ENCODE data around the gene ACTG1. TPM values are rescaled to one million over a fixed set of nuclear protein-coding genes. Genes with fewer than 3 reads are reported as not detected.

The ACTG1 gene
- total and polyA plus RNA-seq, 2 of the 13 experiments (the other 11 are each of a cell fraction or from before 2014, with no cell fraction given), result 973 to 1,138 TPM

GRCh38 chr17:81512562-81513371 is at the start of gene ACTG1 (continued):
- TF ChIP-seq HNF4A (CRISPR knock-in tag; IDR thresholded peaks at IDR 0.05) (no peak), FOXO1 (CRISPR knock-in tag; IDR thresholded peaks at IDR 0.05) (no peak), ZNF280B (CRISPR knock-in tag; IDR thresholded peaks at IDR 0.05; ENCODE audit: borderline replicate concordance) (no peak), KDM4B (CRISPR knock-in tag; IDR thresholded peaks at IDR 0.05) (no peak), THAP9 (CRISPR knock-in tag; IDR thresholded peaks at IDR 0.05; ENCODE audit: borderline replicate concordance) (0 out of 2 replicates have a peak, but pooled peaks have one; percentile 23), ZNF761 (CRISPR knock-in tag; conservative IDR thresholded peaks at IDR 0.05) (no peak; the same call in none of the 2 replicates), PAX8 (CRISPR knock-in tag; IDR thresholded peaks at IDR 0.05; ENCODE audit: borderline replicate concordance) (no peak; the same call in 1 of the 2 replicates), MAFG (CRISPR knock-in tag; IDR thresholded peaks at IDR 0.05) (no peak), MEIS2 (CRISPR knock-in tag; IDR thresholded peaks at IDR 0.05) (peak; percentile 73; the same call in 1 of the 2 replicates), RFX3 (CRISPR knock-in tag; IDR thresholded peaks at IDR 0.05) (no peak), REST (IDR thresholded peaks at IDR 0.05; ENCODE audit: borderline replicate concordance in 1 of 2, low read depth in 1 of 2, low read length in 2 of 2) (peak in 1 of 2 experiments; percentile 42; a peak in 1 of 4 replicates), HNRNPLL (IDR thresholded peaks at IDR 0.05; ENCODE audit: low read depth, low read length, poor library complexity, severe bottlenecking) (no peak), ZNF788 (CRISPR knock-in tag; IDR thresholded peaks at IDR 0.05; ENCODE audit: borderline replicate concordance) (peak; percentile 52; the same call in 1 of the 2 replicates), TARDBP (CRISPR knock-in tag; IDR thresholded peaks at IDR 0.05) (peak; percentile 54; the same call in 1 of the 2 replicates), HOXA7 (CRISPR knock-in tag; IDR thresholded peaks at IDR 0.05) (no peak)
- TF ChIP-seq, protein P1, sequence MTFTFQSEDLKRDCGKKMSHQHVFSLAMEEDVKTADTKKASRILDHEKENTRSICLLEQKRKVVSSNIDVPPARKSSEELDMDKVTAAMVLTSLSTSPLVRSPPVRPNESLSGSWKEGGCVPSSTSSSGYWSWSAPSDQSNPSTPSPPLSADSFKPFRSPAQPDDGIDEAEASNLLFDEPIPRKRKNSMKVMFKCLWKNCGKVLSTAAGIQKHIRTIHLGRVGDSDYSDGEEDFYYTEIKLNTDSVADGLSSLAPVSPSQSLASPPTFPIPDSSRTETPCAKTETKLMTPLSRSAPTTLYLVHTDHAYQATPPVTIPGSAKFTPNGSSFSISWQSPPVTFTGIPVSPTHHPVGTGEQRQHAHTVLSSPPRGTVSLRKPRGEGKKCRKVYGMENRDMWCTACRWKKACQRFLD (CRISPR knock-in tag; IDR thresholded peaks at IDR 0.05; ENCODE audit: borderline replicate concordance), result no peak
